DND-41 (cell line): Measurements from ENCODE around the gene KIFAP3.

ENCODE experiments used
- ATAC-seq: fragments of 200-7000 bp; cut with Tn5 transposase; 3 replicates; pipeline ENCODE4 v1.9.1; 2021; ENCODE audit warnings: low read depth; ENCODE audit not compliant: insufficient read depth
- DNase-seq: peaks from one replicate; pipeline ENCODE4 v3.0.0-alpha.2; 2020
- H2AFZ ChIP-seq: 2 replicates; pipeline ENCODE4 v1.6.0; 2012; ENCODE audit warnings: low read depth, low read length
- H3K27ac ChIP-seq: 2 replicates; pipeline ENCODE4 v1.5.1; 2012; ENCODE audit warnings: low read length, inconsistent platforms
- H3K27me3 ChIP-seq: fragments of 200-600 bp; sonication (generic); 2 replicates; pipeline ENCODE4 v1.6.0; 2012; ENCODE audit warnings: low read length, mild to moderate bottlenecking, inconsistent platforms; ENCODE audit not compliant: insufficient read depth, poor library complexity
- H3K36me3 ChIP-seq: 2 replicates; pipeline ENCODE4 v1.5.1; 2012; ENCODE audit warnings: low read length, inconsistent platforms; ENCODE audit not compliant: insufficient read depth
- H3K4me1 ChIP-seq: 2 replicates; pipeline ENCODE4 v1.5.1; 2012; ENCODE audit warnings: mild to moderate bottlenecking, low read length; ENCODE audit not compliant: insufficient read depth
- H3K4me2 ChIP-seq: 2 replicates; pipeline ENCODE4 v1.6.0; 2012; ENCODE audit warnings: mild to moderate bottlenecking, moderate library complexity, low read length, inconsistent platforms; ENCODE audit not compliant: insufficient read depth
- H3K4me3 ChIP-seq, 2 experiments: fragments of 200-600 bp in 1 of 2; shearing (Covaris generic) in 1 of 2; 2 replicates each; pipeline ENCODE4 v1.5.1; 2012 to 2016; ENCODE audit warnings: inconsistent platforms in 2 of 2, low read length in 2 of 2, mild to moderate bottlenecking in 2 of 2, low read depth in 1 of 2, moderate library complexity in 1 of 2
- H3K79me2 ChIP-seq: 2 replicates; pipeline ENCODE4 v1.6.0; 2012; ENCODE audit warnings: low read length, inconsistent platforms; ENCODE audit not compliant: insufficient read depth
- H3K9ac ChIP-seq: 2 replicates; pipeline ENCODE4 v1.6.0; 2012; ENCODE audit warnings: low read depth, mild to moderate bottlenecking, inconsistent platforms, low read length, moderate library complexity
- H3K9me3 ChIP-seq: 2 replicates; pipeline ENCODE4 v1.5.1; 2012; ENCODE audit warnings: low read length, moderate library complexity, mild to moderate bottlenecking, inconsistent platforms; ENCODE audit not compliant: insufficient read depth, severe bottlenecking
- H4K20me1 ChIP-seq: 2 replicates; pipeline ENCODE4 v1.6.0; 2012; ENCODE audit warnings: low read length; ENCODE audit not compliant: insufficient read depth
- EZH2 ChIP-seq: IDR thresholded peaks from 3 replicates; pipeline ENCODE4 v1.6.1; 2012; ENCODE audit warnings: borderline replicate concordance, low read depth, mild to moderate bottlenecking, moderate library complexity, low read length, inconsistent platforms; ENCODE audit not compliant: severe bottlenecking
- TF ChIP-seq, protein P1 (sequence below): IDR thresholded peaks from 2 replicates; pipeline ENCODE4 v1.5.1; 2012; ENCODE audit warnings: borderline replicate concordance, low read length, moderate library complexity, mild to moderate bottlenecking; ENCODE audit not compliant: poor library complexity, severe bottlenecking; ENCODE audit errors: extremely low read depth

The KIFAP3 gene

DNA sequence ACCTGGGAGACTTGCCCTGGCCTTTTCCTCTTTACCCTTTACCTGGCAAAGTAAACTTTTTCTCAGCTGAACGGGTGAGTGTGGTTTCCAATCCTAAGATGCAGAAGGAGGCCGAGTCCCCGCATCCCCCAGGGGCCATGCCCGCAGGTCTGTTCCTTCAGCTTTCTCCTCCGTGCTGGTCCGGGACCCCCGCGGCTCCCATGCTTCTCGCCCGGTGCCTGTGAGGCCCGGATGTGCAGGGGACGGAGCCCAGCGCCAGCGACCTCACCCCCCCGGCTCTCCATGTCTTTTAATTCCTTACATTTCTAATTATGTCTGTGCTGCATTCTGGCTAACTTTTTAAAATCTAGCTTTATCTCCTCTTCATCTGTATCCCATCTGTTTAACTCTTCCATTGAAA, 159.3 kb downstream of the KIFAP3 start:
- Histone ChIP-seq H3K27ac (no peak overlapping the region), H3K4me2 (no peak overlapping the region), H4K20me1 (no peaks in the 10 kb centered on the region), H3K4me3 (no peak overlapping the region), H3K36me3 (no peaks in the 10 kb centered on the region), H2AFZ (no peak overlapping the region), H3K4me1 (no peaks in the 10 kb centered on the region), H3K79me2 (no peaks in the 10 kb centered on the region), H3K27me3 (no peaks in the 10 kb centered on the region), H3K9ac (no peak overlapping the region), H3K9me3 (no peaks in the 10 kb centered on the region)
- ATAC-seq (no peak), DNase-seq (no peak)
- TF ChIP-seq, protein P1, sequence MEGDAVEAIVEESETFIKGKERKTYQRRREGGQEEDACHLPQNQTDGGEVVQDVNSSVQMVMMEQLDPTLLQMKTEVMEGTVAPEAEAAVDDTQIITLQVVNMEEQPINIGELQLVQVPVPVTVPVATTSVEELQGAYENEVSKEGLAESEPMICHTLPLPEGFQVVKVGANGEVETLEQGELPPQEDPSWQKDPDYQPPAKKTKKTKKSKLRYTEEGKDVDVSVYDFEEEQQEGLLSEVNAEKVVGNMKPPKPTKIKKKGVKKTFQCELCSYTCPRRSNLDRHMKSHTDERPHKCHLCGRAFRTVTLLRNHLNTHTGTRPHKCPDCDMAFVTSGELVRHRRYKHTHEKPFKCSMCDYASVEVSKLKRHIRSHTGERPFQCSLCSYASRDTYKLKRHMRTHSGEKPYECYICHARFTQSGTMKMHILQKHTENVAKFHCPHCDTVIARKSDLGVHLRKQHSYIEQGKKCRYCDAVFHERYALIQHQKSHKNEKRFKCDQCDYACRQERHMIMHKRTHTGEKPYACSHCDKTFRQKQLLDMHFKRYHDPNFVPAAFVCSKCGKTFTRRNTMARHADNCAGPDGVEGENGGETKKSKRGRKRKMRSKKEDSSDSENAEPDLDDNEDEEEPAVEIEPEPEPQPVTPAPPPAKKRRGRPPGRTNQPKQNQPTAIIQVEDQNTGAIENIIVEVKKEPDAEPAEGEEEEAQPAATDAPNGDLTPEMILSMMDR = no peak
- no peak for TF ChIP-seq EZH2

DNA sequence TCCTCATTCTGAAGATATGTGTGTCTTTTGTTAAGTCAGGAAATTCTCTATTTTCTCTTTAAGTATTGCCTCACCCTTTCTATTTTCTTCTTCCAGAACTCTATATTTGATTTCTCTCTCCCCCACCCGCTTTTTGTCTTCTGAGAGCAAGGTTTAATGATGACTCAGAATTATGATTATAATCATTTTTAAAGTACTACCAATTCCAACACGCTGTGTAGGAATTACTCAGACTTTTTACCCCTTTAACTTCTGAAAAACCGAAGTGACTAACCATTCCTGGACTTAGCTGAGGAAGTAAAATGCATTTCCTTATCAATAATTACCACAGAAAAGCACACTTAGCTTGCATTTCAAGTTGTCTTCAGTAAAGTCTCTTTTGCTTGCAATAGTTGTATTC, 160.0 kb downstream of the KIFAP3 start:
- H3K9ac ChIP-seq = no peak overlapping the region
- no peaks in the 10 kb centered on the region for H3K36me3 ChIP-seq
- no peaks in the 10 kb centered on the region for H3K9me3 ChIP-seq
- H4K20me1 ChIP-seq = no peaks in the 10 kb centered on the region
- ATAC-seq (no peak), DNase-seq (no peak)
- H2AFZ ChIP-seq = no peak overlapping the region
- H3K4me3 ChIP-seq = no peak overlapping the region
- H3K4me2 ChIP-seq = no peak overlapping the region
- H3K79me2 ChIP-seq = no peaks in the 10 kb centered on the region
- no peak overlapping the region for H3K27ac ChIP-seq
- no peaks in the 10 kb centered on the region for H3K4me1 ChIP-seq
- no peaks in the 10 kb centered on the region for H3K27me3 ChIP-seq
- no peak for TF ChIP-seq EZH2
- TF ChIP-seq, protein P1 = no peak

DNA sequence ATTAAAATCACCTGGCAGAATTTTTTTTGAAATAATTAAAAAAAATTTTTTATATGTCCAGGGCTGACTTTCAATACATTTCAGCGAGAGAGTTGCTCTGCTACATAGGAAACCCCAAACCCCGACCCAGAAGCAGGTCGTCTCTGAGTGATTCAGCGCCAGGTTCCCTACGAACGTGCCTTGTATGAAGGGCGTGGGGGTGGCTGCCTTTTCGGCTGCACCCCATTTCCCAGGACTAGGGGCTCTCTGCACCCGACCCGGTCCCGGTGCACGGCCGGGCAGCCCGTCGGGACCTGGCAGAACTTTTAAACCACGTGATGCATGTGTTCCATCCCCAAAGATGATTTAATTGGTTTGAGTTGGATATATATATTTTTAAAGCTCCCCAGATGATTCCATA, 165.0 kb downstream of the KIFAP3 start:
- H3K4me3 ChIP-seq = no peak overlapping the region
- no peaks in the 10 kb centered on the region for H4K20me1 ChIP-seq
- TF ChIP-seq, protein P1 = no peak
- no peak for TF ChIP-seq EZH2
- H3K79me2 ChIP-seq = no peaks in the 10 kb centered on the region
- no peak overlapping the region for H2AFZ ChIP-seq
- DNase-seq (no peak), ATAC-seq (no peak)
- no peaks in the 10 kb centered on the region for H3K4me1 ChIP-seq
- H3K27me3 ChIP-seq = no peaks in the 10 kb centered on the region
- H3K9me3 ChIP-seq = no peaks in the 10 kb centered on the region
- H3K9ac ChIP-seq = no peak overlapping the region
- no peaks in the 10 kb centered on the region for H3K36me3 ChIP-seq
- H3K4me2 ChIP-seq = no peak overlapping the region
- H3K27ac ChIP-seq = no peak overlapping the region

DNA sequence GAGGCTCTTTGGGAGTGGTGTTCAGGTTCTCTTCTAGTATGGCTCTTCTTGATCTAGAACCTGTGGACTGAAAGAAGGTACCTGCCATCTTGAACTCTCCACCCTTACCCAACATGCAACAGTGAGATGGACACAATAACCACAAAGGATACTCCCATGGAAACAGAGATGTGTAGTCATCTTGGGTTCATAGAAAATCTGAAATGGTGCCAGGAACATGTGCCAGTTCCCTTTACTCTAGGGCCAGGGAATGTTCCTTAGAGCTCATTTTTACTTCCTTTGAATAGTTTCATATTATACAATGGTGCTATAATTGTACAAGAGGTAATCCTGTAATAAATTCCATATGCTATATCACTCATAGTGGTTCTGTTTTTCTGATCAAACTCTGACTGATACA, 167.6 kb downstream of the KIFAP3 start:
- no peak overlapping the region for H2AFZ ChIP-seq
- no peak overlapping the region for H3K9ac ChIP-seq
- H3K27me3 ChIP-seq = no peaks in the 10 kb centered on the region
- no peaks in the 10 kb centered on the region for H3K79me2 ChIP-seq
- H4K20me1 ChIP-seq = no peaks in the 10 kb centered on the region
- no peaks in the 10 kb centered on the region for H3K9me3 ChIP-seq
- no peak overlapping the region for H3K27ac ChIP-seq
- H3K4me1 ChIP-seq = no peaks in the 10 kb centered on the region
- H3K4me2 ChIP-seq = no peak overlapping the region
- no peaks in the 10 kb centered on the region for H3K36me3 ChIP-seq
- TF ChIP-seq EZH2 = no peak
- TF ChIP-seq, protein P1 = no peak
- H3K4me3 ChIP-seq = no peak overlapping the region
- DNase-seq = no peak
- ATAC-seq = no peak
